HEK293 (cell line): ENCODE data around the gene RFNG.

Experiments
- BCL11B ChIP-seq: fragments of 450-650 bp; formaldehyde crosslinking; IDR thresholded peaks from 2 replicates; pipeline ENCODE4 v1.5.1; 2016; ENCODE audit warnings: low read depth, missing biosample characterization, missing genetic modification characterization
- ZFP3 ChIP-seq: fragments of 450-650 bp; formaldehyde crosslinking; IDR thresholded peaks from 2 replicates; pipeline ENCODE4 v1.5.1; 2016; ENCODE audit warnings: low read depth, missing biosample characterization, missing genetic modification characterization
- ZNF175 ChIP-seq: fragments of 450-650 bp; formaldehyde crosslinking; IDR thresholded peaks from 2 replicates; pipeline ENCODE4 v1.5.1; 2016; ENCODE audit warnings: missing biosample characterization, missing genetic modification characterization
- ZNF274 ChIP-seq, 2 experiments: fragments of 200-500 bp in 1 of 2; fragments of 450-650 bp in 1 of 2; sonication (Bioruptor generic) in 1 of 2; formaldehyde crosslinking in 1 of 2; IDR thresholded peaks; 2 replicates each; pipeline versions ENCODE4 v1.5.1 to v1.6.1; 2014 to 2016; ENCODE audit warnings: borderline replicate concordance in 1 of 2, inconsistent platforms in 1 of 2, low read length in 1 of 2, missing biosample characterization in 1 of 2, missing genetic modification characterization in 1 of 2
- ZNF302 ChIP-seq: fragments of 450-650 bp; formaldehyde crosslinking; IDR thresholded peaks from 2 replicates; pipeline ENCODE4 v1.5.1; 2016; ENCODE audit warnings: missing biosample characterization, missing genetic modification characterization, low read depth
- ZNF324 ChIP-seq: fragments of 450-650 bp; formaldehyde crosslinking; IDR thresholded peaks from 2 replicates; pipeline ENCODE4 v1.5.1; 2016; ENCODE audit warnings: missing biosample characterization, missing genetic modification characterization
- ZNF354C ChIP-seq: fragments of 450-650 bp; formaldehyde crosslinking; IDR thresholded peaks from 2 replicates; pipeline ENCODE4 v1.5.1; 2016; ENCODE audit warnings: missing biosample characterization, missing genetic modification characterization, low read depth, borderline replicate concordance
- ZNF660 ChIP-seq: fragments of 450-650 bp; IDR thresholded peaks from 2 replicates; pipeline ENCODE4 v1.5.1; 2018; ENCODE audit warnings: missing biosample characterization, mild to moderate bottlenecking, missing genetic modification characterization
- TF ChIP-seq, protein P1 (sequence below): fragments of 450-650 bp; formaldehyde crosslinking; IDR thresholded peaks from 2 replicates; pipeline ENCODE4 v1.5.1; 2016; ENCODE audit warnings: missing biosample characterization, missing genetic modification characterization, low read depth
- TF ChIP-seq, protein P2 (sequence below): fragments of 450-650 bp; formaldehyde crosslinking; IDR thresholded peaks from 2 replicates; pipeline ENCODE4 v1.5.1; 2016; ENCODE audit warnings: missing biosample characterization, missing genetic modification characterization
- TF ChIP-seq, protein P3 (sequence below): fragments of 450-650 bp; formaldehyde crosslinking; IDR thresholded peaks from 2 replicates; pipeline ENCODE4 v1.5.1; 2016; ENCODE audit warnings: missing biosample characterization, missing genetic modification characterization

DNA sequence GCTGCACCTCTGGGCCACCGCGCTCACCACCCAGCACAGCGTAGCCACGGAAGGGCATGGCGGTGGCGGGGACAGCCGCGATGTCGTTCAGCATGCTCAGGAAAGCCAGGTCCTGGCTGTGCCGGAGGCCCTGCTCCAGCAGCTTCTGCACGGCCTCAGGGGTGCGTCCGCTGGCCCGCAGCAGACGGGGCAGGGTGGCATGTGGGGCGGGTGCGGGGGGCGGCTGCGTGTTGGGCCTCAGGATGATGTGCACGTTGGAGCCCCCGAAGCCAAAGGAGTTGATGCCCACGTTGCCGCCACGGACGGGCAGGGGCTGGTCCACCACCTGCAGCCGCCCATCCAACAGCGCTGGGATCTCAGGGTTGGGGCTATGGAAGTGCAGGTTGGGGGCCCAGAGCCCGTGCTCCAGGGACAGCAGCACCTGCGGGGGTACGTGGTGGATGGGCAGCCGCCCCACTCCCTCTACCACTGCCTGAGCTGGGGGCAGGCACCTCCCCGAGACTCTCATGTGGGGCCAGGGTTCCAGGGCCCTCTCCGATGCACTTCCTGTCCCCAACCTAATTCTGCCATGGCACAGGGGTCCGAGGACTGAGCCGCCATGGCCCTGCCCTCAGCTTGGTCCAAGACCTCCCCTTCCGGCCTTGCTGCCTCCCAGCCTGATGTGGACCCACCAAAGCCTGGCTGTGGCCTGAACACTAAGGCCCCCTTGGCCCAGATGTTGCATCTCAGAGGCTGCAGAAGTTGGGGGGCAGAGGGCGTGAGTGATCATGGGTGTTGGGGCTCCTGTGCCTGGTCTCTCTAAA, 39.9 kb upstream of the RFNG start:
- TF ChIP-seq ZNF324 (tag by site-specific recombination) (no peak), ZNF354C (tag by site-specific recombination) (no peak), ZFP3 (tag by site-specific recombination) (no peak), BCL11B (tag by site-specific recombination) (no peak), ZNF175 (tag by site-specific recombination) (no peak), ZNF660 (tag by site-specific recombination) (no peak), ZNF274 (IDR thresholded peaks at IDR 0.05; ENCODE audit: low read length) (no peak), ZNF274 (tag by site-specific recombination; IDR thresholded peaks at IDR 0.05; ENCODE audit: borderline replicate concordance) (no peak), ZNF302 (tag by site-specific recombination) (no peak)
- TF ChIP-seq, protein P1, sequence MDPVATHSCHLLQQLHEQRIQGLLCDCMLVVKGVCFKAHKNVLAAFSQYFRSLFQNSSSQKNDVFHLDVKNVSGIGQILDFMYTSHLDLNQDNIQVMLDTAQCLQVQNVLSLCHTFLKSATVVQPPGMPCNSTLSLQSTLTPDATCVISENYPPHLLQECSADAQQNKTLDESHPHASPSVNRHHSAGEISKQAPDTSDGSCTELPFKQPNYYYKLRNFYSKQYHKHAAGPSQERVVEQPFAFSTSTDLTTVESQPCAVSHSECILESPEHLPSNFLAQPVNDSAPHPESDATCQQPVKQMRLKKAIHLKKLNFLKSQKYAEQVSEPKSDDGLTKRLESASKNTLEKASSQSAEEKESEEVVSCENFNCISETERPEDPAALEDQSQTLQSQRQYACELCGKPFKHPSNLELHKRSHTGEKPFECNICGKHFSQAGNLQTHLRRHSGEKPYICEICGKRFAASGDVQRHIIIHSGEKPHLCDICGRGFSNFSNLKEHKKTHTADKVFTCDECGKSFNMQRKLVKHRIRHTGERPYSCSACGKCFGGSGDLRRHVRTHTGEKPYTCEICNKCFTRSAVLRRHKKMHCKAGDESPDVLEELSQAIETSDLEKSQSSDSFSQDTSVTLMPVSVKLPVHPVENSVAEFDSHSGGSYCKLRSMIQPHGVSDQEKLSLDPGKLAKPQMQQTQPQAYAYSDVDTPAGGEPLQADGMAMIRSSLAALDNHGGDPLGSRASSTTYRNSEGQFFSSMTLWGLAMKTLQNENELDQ: no peak
- TF ChIP-seq, protein P2, sequence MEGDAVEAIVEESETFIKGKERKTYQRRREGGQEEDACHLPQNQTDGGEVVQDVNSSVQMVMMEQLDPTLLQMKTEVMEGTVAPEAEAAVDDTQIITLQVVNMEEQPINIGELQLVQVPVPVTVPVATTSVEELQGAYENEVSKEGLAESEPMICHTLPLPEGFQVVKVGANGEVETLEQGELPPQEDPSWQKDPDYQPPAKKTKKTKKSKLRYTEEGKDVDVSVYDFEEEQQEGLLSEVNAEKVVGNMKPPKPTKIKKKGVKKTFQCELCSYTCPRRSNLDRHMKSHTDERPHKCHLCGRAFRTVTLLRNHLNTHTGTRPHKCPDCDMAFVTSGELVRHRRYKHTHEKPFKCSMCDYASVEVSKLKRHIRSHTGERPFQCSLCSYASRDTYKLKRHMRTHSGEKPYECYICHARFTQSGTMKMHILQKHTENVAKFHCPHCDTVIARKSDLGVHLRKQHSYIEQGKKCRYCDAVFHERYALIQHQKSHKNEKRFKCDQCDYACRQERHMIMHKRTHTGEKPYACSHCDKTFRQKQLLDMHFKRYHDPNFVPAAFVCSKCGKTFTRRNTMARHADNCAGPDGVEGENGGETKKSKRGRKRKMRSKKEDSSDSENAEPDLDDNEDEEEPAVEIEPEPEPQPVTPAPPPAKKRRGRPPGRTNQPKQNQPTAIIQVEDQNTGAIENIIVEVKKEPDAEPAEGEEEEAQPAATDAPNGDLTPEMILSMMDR (tag by site-specific recombination): no peak
- TF ChIP-seq, protein P3, sequence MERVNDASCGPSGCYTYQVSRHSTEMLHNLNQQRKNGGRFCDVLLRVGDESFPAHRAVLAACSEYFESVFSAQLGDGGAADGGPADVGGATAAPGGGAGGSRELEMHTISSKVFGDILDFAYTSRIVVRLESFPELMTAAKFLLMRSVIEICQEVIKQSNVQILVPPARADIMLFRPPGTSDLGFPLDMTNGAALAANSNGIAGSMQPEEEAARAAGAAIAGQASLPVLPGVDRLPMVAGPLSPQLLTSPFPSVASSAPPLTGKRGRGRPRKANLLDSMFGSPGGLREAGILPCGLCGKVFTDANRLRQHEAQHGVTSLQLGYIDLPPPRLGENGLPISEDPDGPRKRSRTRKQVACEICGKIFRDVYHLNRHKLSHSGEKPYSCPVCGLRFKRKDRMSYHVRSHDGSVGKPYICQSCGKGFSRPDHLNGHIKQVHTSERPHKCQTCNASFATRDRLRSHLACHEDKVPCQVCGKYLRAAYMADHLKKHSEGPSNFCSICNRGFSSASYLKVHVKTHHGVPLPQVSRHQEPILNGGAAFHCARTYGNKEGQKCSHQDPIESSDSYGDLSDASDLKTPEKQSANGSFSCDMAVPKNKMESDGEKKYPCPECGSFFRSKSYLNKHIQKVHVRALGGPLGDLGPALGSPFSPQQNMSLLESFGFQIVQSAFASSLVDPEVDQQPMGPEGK (tag by site-specific recombination): no peak
